NCI-H1417 treated with DMSO at 0.1 percent for 48 hours (cell line): Measurements from ENCODE around the gene ZNF148.
"Not testable (repeated sequence)": the region's sequence is repeated elsewhere in the genome, so short reads cannot be mapped to it uniquely, and the experiment has no call there.

Experiments used
- DNase-seq: peaks from one replicate; lab custom pipeline; 2025; lab: John Stamatoyannopoulos, UW

ZNF148 gene

GRCh38 chr3:125375950-125376679 lies 990 bp upstream of the ZNF148 start:
- no peak for DNase-seq

GRCh38 chr3:125374501-125374995 lies 577 bp downstream of the ZNF148 start:
- no peak for DNase-seq

- DNase-seq: no peak
These were observed 7.5 kb downstream of the ZNF148 start for GRCh38 chr3:125367403-125368230.

- no peak for DNase-seq
These were observed 9.0 kb downstream of the ZNF148 start for GRCh38 chr3:125366132-125366531.

- DNase-seq: no peak
These were observed 15.4 kb downstream of the ZNF148 start for GRCh38 chr3:125359700-125360099.

GRCh38 chr3:125358923-125359322 lies 16.2 kb downstream of the ZNF148 start:
- DNase-seq: no peak

- DNase-seq: no peak
These were observed 17.3 kb downstream of the ZNF148 start for GRCh38 chr3:125357837-125358236.

GRCh38 chr3:125357032-125357658 lies 18.0 kb downstream of the ZNF148 start:
- no peak for DNase-seq

- no peak for DNase-seq
These were observed 18.7 kb downstream of the ZNF148 start for GRCh38 chr3:125356140-125357026.

- no peak for DNase-seq
These were observed 21.5 kb downstream of the ZNF148 start for GRCh38 chr3:125353659-125354058.

- no peak for DNase-seq
These were observed 22.0 kb downstream of the ZNF148 start for GRCh38 chr3:125353128-125353527.

GRCh38 chr3:125351814-125352456 lies 23.2 kb downstream of the ZNF148 start:
- no peak for DNase-seq

- DNase-seq: no peak
These were observed 24.0 kb downstream of the ZNF148 start for GRCh38 chr3:125351152-125351551.

GRCh38 chr3:125350597-125350996 lies 24.5 kb downstream of the ZNF148 start:
- DNase-seq: no peak

- no peak for DNase-seq
These were observed 25.5 kb downstream of the ZNF148 start for GRCh38 chr3:125349556-125350165.

GRCh38 chr3:125349055-125349454 lies 26.1 kb downstream of the ZNF148 start:
- no peak for DNase-seq

- DNase-seq: not testable (repeated sequence)
These were observed 31.8 kb downstream of the ZNF148 start for GRCh38 chr3:125343367-125343766.

GRCh38 chr3:125340121-125340520 lies 35.0 kb downstream of the ZNF148 start:
- no peak for DNase-seq

- DNase-seq: no peak
These were observed 37.6 kb downstream of the ZNF148 start for GRCh38 chr3:125337506-125337905.

GRCh38 chr3:125334675-125335560 lies 40.2 kb downstream of the ZNF148 start:
- no peak for DNase-seq
